ENCODE measurements around the gene FCHSD2. TPM values are rescaled to one million over a fixed set of nuclear protein-coding genes. Genes with fewer than 3 reads are reported as not detected.
"Not testable (repeated sequence)": the region's sequence is repeated elsewhere in the genome, so short reads cannot be mapped to it uniquely, and the experiment has no call there.

Gene FCHSD2
- total RNA-seq, 1 donor from 2014 or later, result 42.5 TPM

- DNase-seq (ENCODE audit: low spot score), result not testable (repeated sequence)
Observed at GRCh38 chr11:73123892-73124291, 18.2 kb downstream of the FCHSD2 start.

GRCh38 chr11:73121692-73122091 is 20.4 kb downstream of the FCHSD2 start:
- no peak for DNase-seq (ENCODE audit: low spot score)

GRCh38 chr11:73117071-73117470 is 25.0 kb downstream of the FCHSD2 start:
- DNase-seq (ENCODE audit: low spot score), result no peak

GRCh38 chr11:73116636-73117035 is 25.5 kb downstream of the FCHSD2 start:
- DNase-seq (ENCODE audit: low spot score), result no peak

GRCh38 chr11:73114835-73115220 is 27.3 kb downstream of the FCHSD2 start:
- DNase-seq (ENCODE audit: low spot score), result no peak

GRCh38 chr11:73114110-73114834 is 27.8 kb downstream of the FCHSD2 start:
- DNase-seq (ENCODE audit: low spot score), result no peak

- DNase-seq (ENCODE audit: low spot score), result no peak
Observed at GRCh38 chr11:73113426-73113825, 28.7 kb downstream of the FCHSD2 start.

- DNase-seq (ENCODE audit: low spot score), result no peak
Observed at GRCh38 chr11:73107597-73107996, 34.5 kb downstream of the FCHSD2 start.

- DNase-seq (ENCODE audit: low spot score), result no peak
Observed at GRCh38 chr11:73106347-73106746, 35.8 kb downstream of the FCHSD2 start.

GRCh38 chr11:73100578-73100977 is 41.5 kb downstream of the FCHSD2 start:
- DNase-seq (ENCODE audit: low spot score), result no peak

GRCh38 chr11:73099512-73100266 is 42.4 kb downstream of the FCHSD2 start:
- DNase-seq (ENCODE audit: low spot score), result no peak

- no peak for DNase-seq (ENCODE audit: low spot score)
Observed at GRCh38 chr11:73095613-73096012, 46.5 kb downstream of the FCHSD2 start.

GRCh38 chr11:73091521-73092305 is 50.4 kb downstream of the FCHSD2 start:
- DNase-seq (ENCODE audit: low spot score), result no peak

GRCh38 chr11:73087730-73088129 is 54.4 kb downstream of the FCHSD2 start:
- no peak for DNase-seq (ENCODE audit: low spot score)

- DNase-seq (ENCODE audit: low spot score), result no peak
Observed at GRCh38 chr11:73085189-73085875, 56.8 kb downstream of the FCHSD2 start.

GRCh38 chr11:73078631-73079030 is 63.5 kb downstream of the FCHSD2 start:
- no peak for DNase-seq (ENCODE audit: low spot score)

- DNase-seq (ENCODE audit: low spot score), result no peak
Observed at GRCh38 chr11:73077454-73077853, 64.7 kb downstream of the FCHSD2 start.

GRCh38 chr11:73074319-73074718 is 67.8 kb downstream of the FCHSD2 start:
- no peak for DNase-seq (ENCODE audit: low spot score)

- no peak for DNase-seq (ENCODE audit: low spot score)
Observed at GRCh38 chr11:73072935-73073481, 69.1 kb downstream of the FCHSD2 start.

GRCh38 chr11:73070653-73071052 is 71.5 kb downstream of the FCHSD2 start:
- DNase-seq (ENCODE audit: low spot score), result no peak

- not testable (repeated sequence) for DNase-seq (ENCODE audit: low spot score)
Observed at GRCh38 chr11:73061857-73062424, 80.2 kb downstream of the FCHSD2 start.

Measured in ureter (tissue), 1 donor.